Ishikawa (cell line): Measurements from ENCODE around the gene PLA2R1.

Source experiments
- CEBPB ChIP-seq: IDR thresholded peaks from 2 replicates; pipeline ENCODE4 v1.6.1; 2012
- EGR1 ChIP-seq: IDR thresholded peaks from 2 replicates; pipeline ENCODE4 v1.6.1; 2012
- EP300 ChIP-seq: IDR thresholded peaks from 2 replicates; pipeline ENCODE4 v1.6.1; 2012; ENCODE audit warnings: borderline replicate concordance
- FOXM1 ChIP-seq: IDR thresholded peaks from 2 replicates; pipeline ENCODE4 v1.6.1; 2012; ENCODE audit warnings: low read depth, borderline replicate concordance
- TAF1 ChIP-seq: IDR thresholded peaks from 2 replicates; pipeline ENCODE4 v1.6.1; 2012; ENCODE audit warnings: low read depth, mild to moderate bottlenecking
- TCF12 ChIP-seq: IDR thresholded peaks from 2 replicates; pipeline ENCODE4 v1.6.1; 2012; ENCODE audit warnings: low read depth
- TEAD4 ChIP-seq: IDR thresholded peaks from 2 replicates; pipeline ENCODE4 v1.6.1; 2012

DNA sequence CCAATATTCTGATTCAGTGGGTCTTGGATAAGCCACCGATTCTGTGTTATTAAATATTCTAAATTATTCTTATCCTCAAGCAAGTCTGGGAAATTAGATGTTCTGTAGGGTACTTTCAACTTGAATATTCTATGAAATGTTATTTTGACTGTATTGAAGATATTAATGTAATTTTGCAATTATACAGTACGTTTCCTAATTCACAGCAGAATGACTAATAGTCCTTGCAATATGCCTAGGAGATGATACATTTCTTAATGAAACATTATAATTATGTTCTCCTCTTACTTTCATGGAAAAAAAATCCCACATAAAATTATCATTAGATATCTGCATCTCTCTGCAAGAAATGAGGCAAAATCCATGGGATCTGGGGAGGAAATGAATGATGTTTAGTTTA lies 46.2 kb upstream of the PLA2R1 start:
- TF ChIP-seq EGR1 (no peak), TAF1 (no peak), EP300 (no peak), CEBPB (no peak), FOXM1 (no peak), TEAD4 (no peak), TCF12 (no peak)
